WTC11 (cell line): ENCODE results near the gene NCOA6.

Experiments used
- CTCF ChIP-seq: fragments of 200-600 bp; IDR thresholded peaks from 2 replicates; pipeline ENCODE4 v1.8.0; 2022; ENCODE audit warnings: antibody characterized with exemption
- E2F1 ChIP-seq: sonication (generic); formaldehyde crosslinking; IDR thresholded peaks from 2 replicates; pipeline ENCODE4 v1.8.0; 2022; ENCODE audit warnings: mild to moderate bottlenecking, missing genetic modification reagents
- E2F4 ChIP-seq: sonication (generic); formaldehyde crosslinking; IDR thresholded peaks from 2 replicates; pipeline ENCODE4 v1.8.1; 2022; ENCODE audit warnings: low read depth, mild to moderate bottlenecking, moderate library complexity, missing genetic modification reagents, borderline replicate concordance
- JUN ChIP-seq: sonication (generic); formaldehyde crosslinking; IDR thresholded peaks from 2 replicates; pipeline ENCODE4 v1.8.0; 2023; ENCODE audit warnings: mild to moderate bottlenecking, missing genetic modification reagents
- PRDM15 ChIP-seq: sonication (generic); formaldehyde crosslinking; IDR thresholded peaks from 2 replicates; pipeline ENCODE4 v1.8.0; 2022; ENCODE audit warnings: missing genetic modification reagents
- RELA ChIP-seq: sonication (generic); formaldehyde crosslinking; IDR thresholded peaks from 2 replicates; pipeline ENCODE4 v1.8.1; 2022; ENCODE audit warnings: missing genetic modification reagents, mild to moderate bottlenecking, borderline replicate concordance
- USF2 ChIP-seq: sonication (generic); formaldehyde crosslinking; IDR thresholded peaks from 2 replicates; pipeline ENCODE4 v1.8.1; 2023; ENCODE audit warnings: mild to moderate bottlenecking, missing genetic modification reagents, moderate library complexity
- ZNF138 ChIP-seq: sonication (generic); formaldehyde crosslinking; conservative IDR thresholded peaks from 2 replicates; pipeline ENCODE4 v1.8.1; 2022; ENCODE audit warnings: mild to moderate bottlenecking, moderate library complexity, missing genetic modification reagents
- ZNF416 ChIP-seq: fragments of 250-450 bp; sonication (Bioruptor Pico); IDR thresholded peaks from 2 replicates; pipeline ENCODE4 v1.9.0; 2021; ENCODE audit warnings: mild to moderate bottlenecking, inconsistent platforms

GRCh38 chr20:34676642-34677373, 148.6 kb downstream of the NCOA6 start, which contains the start of gene PIGU:
- TF ChIP-seq E2F4 (CRISPR knock-in tag) (no peak), CTCF (no peak), USF2 (CRISPR knock-in tag) (0 out of 2 replicates have a peak, but pooled peaks have one; percentile 6), ZNF416 (CRISPR knock-in tag) (no peak), JUN (CRISPR knock-in tag) (no peak), E2F1 (CRISPR knock-in tag) (no peak), ZNF138 (CRISPR knock-in tag) (no peak), RELA (no peak), PRDM15 (CRISPR knock-in tag) (no peak)
